HEK293 (cell line): ENCODE measurements around the gene SNX7.

Source experiments
- ZNF660 ChIP-seq: fragments of 450-650 bp; IDR thresholded peaks from 2 replicates; pipeline ENCODE4 v1.5.1; 2018; ENCODE audit warnings: missing biosample characterization, mild to moderate bottlenecking, missing genetic modification characterization
- TF ChIP-seq, protein P1 (sequence below): fragments of 450-650 bp; formaldehyde crosslinking; IDR thresholded peaks from 2 replicates; pipeline ENCODE4 v1.5.1; 2016; ENCODE audit warnings: missing biosample characterization, missing genetic modification characterization

GRCh38 chr1:98653123-98653522 is 8.4 kb upstream of the SNX7 start:
- TF ChIP-seq, protein P1, sequence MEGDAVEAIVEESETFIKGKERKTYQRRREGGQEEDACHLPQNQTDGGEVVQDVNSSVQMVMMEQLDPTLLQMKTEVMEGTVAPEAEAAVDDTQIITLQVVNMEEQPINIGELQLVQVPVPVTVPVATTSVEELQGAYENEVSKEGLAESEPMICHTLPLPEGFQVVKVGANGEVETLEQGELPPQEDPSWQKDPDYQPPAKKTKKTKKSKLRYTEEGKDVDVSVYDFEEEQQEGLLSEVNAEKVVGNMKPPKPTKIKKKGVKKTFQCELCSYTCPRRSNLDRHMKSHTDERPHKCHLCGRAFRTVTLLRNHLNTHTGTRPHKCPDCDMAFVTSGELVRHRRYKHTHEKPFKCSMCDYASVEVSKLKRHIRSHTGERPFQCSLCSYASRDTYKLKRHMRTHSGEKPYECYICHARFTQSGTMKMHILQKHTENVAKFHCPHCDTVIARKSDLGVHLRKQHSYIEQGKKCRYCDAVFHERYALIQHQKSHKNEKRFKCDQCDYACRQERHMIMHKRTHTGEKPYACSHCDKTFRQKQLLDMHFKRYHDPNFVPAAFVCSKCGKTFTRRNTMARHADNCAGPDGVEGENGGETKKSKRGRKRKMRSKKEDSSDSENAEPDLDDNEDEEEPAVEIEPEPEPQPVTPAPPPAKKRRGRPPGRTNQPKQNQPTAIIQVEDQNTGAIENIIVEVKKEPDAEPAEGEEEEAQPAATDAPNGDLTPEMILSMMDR: no peak
- no peak for TF ChIP-seq ZNF660 (tag by site-specific recombination)
